GM18511 (cell line): ENCODE measurements around the gene POLN.
"Not testable (repeated sequence)": the region's sequence is repeated elsewhere in the genome, so short reads cannot be mapped to it uniquely, and the experiment has no call there.

ENCODE experiments used
- ATAC-seq: cut with Tn5 transposase; IDR thresholded peaks from one replicate; pipeline ENCODE4 v1.9.1; 2021; ENCODE audit warnings: mild to moderate bottlenecking, moderate library complexity; ENCODE audit not compliant: unreplicated experiment

The POLN gene

DNA sequence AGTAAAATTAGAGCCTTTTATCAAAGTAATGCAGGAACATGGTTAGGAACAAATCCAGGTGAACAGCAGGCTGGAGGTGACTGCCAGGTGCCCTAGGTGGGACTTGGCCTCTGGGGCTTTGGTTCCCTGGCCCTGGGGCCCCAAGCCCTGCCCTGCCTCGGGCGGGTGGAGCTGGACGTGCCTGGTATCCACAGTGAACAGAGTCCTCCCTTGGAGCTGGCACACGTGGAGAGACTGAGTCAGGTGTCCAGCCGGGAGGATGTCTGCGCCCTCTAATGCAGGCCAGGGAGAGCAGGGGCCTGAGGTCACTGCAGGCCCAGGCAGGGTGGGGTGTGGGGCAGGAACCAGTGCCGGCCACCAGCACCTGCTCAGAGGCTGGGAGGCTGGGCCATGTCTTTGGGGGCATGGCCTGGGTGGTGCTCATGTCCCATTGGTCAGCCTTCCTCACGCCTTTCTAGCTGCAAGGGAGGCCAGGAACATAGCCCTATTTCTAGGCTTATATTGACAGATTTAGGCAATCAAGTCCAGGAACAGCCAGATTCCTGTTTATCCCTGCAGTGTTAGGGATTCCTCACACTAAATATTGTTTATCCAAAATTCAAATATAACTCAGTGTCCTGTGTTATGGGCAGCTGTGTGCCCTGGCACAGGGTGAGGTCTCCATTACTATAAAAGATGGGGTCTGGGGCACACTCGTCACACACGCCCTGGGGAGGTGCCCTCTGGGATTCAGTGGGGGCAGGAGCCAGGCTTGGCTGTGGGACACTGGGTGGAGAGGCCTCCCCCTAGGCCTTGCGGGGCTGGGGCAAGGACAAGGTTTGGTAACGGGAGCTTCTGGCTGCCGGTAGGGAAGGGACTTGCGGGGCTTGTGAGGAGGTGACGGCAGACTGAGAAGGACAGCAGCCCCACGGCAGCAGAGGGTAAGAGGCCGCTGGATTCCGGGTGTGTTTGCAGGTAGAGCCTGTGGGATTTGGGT is 197.1 kb downstream of the POLN start:
- ATAC-seq, result no peak

DNA sequence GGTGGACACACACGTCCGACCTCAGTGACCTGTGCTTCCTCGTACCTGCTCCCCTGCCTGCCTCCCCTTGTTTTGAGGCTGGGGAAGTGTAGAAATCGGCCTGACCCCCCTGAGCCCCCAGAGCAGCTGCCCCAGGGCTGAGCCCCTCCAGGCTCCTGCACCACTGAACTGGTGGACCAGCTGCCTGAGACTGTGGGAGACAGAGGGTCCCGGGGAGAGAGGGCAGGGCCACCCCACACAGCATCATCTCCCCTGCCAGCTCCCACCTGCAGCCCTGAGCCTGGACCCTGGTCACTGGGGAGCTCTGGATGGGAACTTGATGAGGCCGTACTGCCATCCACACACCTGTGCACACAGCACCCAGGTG is 197.8 kb downstream of the POLN start:
- ATAC-seq, result no peak

DNA sequence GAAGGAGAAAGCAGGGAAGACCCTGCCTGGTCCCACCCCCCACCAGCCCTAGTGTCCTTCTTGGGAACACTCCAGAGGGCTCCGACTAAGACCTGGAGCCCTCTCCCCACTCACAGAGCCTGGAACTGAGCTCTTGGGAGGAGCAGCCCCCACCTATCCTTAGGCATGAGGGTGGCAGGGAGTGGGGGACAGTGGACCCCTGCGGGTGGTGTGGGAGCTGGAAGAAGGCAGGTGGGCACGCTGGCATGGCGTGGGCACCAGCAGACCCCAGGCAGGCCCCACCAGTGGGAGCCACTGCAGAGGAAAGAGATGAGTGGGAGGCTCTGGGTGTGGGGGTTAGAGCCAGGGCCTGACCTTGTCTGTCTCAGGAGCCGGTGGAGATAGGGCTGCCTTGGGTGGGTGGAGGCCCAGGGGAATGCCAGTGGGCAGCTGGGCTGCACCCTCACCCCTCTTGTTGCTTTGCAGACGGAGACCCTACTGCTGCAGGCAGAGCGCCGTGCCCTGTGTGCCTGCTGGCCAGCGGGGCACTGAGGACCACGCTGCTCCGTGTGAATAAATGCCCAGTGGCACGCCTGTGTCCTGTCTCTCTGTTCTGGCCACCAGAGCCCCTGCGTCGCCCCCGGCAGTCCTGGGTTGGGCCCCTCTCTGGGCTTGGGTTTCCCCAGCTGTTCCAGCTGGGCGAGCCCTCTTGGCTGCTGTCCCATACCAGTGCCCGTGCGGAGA is 198.4 kb downstream of the POLN start:
- ATAC-seq, result no peak

DNA sequence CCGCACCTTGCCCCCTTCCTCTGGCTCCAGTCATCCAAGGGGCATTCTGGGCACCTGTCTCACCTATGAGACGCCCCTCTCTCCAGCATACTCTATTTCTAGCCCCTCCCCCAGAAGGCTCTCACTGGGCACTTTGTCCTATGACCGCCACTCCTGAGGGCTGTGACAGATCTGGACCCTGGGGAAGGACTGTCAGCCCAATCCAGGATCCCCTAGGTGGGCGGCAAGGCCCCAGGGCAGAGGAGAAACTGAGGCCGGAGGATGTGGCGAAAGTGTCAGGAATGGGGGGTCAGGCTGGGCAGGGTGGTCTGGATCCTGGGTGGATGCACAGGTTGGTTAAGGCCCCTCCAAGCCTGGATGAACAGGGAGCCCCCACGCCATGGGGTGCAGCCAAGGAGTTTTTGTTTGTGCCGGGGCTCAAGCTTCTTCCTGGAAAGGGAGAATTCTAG is 198.9 kb downstream of the POLN start:
- ATAC-seq, result no peak

DNA sequence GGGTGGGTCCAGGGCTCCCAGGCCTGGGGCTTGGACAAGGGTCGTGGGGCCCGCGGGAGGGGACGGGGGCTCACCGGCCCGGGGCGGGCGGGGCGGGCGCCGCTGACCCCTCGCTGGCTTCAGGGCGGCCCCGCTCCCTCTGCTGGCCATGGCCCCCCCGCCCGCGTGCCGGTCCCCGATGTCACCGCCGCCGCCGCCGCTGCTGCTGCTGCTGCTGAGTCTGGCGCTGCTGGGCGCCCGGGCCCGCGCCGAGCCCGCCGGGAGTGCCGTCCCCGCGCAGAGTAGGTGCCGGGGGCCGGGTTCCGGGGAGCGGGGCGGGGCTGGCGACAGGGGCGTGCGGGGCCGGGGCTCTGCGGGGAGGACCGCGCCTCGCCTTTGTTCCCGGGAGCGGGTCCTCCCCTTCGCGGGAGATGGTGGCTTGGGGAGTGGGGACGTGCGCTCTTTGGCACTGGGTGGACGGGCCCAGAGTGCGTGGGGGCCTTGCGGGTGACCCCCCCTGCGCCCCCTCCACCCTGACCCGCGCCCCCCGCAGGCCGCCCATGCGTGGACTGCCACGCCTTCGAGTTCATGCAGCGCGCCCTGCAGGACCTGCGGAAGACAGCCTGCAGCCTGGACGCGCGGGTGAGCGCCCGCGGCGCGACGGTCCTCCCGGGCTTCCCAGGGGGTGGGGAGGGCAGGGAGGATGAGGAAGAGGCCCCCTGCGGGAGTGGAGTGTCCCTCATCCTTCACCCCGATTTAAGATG is 199.5 kb downstream of the POLN start:
- ATAC-seq, result peak; percentile 46

DNA sequence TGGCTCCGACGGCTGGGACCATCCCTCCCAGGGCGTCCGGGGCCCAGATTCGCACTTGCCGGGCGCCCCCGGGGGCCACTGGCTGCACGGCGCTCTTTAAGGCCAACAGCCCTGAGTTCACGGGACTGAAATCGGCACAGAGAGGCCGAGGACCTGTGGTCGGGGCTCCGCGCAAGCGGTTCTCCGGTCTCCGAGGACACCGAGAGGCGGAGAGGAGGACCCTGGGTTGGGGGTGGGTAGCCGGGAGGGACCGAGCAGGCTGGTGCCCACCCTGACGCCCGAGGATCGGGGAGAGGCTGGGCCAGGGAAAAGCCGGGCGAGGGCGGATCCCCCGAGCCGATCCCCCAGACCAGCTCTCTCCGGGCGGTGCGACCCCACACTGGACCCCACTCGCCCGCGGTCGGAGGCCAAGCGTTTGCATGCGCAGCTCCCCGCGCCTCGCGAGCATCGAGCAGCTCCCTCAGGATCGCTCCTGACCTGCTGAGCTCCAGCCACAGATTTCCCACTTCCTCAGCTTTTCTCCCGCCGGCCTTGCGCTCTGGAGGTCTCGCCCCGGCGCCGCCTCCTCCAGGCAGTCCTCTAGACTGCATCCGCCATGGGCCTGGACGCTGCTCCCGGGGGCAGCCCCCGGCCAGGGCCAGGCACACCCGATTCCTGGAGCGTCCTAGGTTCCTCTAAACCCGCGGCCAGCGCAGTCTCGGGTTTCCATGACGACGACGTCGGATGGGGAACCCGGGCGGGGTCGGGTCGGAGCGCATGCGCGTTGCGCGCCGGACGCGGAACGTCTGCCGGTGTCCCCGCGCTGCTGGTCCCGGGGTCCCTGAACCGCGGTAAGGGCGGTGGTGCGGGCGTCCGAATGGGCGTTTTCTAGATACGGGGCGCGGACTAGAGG is 200.4 kb downstream of the POLN start:
- peak; percentile 71 for ATAC-seq

DNA sequence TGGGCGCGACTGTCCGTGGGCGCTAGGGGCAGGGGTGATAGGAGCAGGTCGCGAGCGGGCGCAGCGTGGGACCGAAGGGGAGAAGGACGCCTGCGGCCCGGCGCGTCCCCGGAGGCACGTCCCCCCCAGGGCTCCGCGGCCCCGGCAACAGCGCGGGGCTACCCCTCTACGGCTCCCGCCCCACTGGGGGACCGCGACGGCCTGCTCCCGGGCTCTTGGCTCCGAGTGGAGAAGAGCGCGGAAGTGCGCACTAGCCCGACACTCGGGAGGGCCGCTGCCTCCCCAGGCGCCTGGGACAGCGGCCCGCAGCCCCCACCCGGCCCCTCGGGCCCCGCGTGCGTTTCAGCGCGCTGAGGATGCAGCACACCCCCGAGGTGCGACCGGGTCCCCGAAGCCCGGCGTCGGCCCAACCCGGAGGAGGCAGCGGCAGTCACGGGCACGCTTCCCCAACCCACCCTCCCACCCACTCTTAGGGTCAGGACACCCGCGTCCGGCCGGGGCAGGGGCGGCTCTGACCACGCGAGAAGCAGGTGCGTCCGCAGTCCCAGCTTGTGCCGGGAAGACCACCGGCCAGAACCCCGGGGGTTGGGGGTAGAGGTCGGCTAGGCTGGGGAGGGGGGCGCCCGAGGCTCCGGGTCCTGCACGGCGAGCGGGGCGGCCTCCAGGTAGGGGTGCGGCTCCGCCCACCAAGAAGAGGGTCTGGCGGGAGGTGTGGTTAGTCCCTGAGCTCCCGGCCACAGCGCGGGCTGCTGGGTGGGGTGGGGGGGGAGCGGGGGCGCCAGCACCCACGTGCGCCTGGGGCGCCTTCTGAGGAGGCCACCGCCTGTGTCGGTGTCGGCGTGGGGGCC is 201.3 kb downstream of the POLN start:
- no peak for ATAC-seq

DNA sequence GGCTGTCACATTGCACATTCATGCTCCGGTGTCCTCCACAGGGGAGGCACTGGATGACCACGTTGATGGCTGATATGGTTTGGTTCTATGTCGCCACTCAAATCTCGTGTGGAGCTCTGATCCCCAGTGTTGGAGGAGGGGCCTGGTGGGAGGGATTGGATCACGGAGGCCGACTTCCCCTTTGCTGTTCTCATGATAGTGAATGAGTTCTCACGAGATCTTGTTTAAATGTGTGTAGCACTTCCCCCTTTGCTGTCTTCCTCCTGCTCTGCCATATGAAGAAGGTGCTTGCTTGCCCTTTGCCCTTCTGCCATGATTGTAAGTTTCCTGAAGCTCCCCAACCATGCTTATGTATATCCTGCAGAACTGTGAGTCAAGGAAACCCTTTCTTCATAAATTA is 205.1 kb downstream of the POLN start:
- no peak for ATAC-seq

DNA sequence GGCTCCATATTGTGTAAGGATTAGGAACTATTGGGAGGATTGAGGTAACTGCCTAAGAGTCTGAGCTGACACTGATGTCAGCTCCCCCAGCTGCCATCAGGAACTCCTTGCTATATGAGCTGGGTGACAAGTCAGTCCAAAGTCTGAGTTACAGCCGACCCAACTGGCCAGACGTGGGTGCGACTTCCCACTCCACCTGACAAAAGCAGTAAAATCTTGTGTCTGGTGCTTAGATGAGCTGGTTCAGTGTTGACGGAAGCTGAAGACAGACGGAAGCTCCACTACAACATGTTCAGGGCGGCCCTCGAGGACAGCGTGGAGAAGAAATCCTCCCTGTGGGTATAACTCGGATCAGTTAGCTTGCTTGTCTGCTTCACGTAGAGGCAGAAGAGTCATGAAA is 205.6 kb downstream of the POLN start:
- no peak for ATAC-seq

DNA sequence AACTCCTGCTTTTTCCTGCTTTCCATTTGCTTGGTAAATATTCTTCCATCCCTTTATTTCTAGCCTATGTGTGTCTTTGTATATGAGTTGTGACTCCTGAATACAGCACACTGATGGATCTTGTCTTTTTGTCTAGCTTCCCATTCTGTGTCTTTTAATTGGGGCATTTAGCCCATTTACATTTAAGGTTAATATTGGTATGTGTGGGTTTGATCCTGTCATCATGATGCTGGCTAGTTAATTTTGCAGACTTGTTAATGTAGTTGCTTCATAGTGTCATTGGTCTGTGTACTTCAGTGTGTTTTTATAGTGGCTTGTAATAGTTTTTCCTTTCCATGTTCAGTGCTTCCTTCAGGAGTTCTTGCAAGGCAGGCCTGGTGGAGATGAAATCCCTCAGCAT is 210.8 kb downstream of the POLN start:
- not testable (repeated sequence) for ATAC-seq

DNA sequence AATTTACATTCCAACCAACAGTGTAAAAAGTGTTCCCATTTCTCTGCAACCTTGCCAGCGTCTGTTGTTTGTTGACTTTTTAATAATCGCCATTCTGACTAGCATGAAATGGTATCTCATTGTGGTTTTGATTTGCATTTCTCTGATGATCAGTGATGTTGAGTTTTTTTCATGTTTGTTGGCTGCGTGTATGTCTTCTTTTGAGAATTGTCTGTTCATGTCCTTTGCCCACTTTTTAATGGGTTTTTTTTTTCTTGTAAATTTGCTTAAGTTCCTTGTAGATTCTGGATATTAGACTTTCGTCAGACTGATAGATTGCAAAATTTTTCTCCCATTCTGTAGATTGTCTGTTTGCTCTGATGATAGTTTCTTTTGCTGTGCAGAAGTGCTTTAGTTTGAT is 214.8 kb downstream of the POLN start:
- not testable (repeated sequence) for ATAC-seq

DNA sequence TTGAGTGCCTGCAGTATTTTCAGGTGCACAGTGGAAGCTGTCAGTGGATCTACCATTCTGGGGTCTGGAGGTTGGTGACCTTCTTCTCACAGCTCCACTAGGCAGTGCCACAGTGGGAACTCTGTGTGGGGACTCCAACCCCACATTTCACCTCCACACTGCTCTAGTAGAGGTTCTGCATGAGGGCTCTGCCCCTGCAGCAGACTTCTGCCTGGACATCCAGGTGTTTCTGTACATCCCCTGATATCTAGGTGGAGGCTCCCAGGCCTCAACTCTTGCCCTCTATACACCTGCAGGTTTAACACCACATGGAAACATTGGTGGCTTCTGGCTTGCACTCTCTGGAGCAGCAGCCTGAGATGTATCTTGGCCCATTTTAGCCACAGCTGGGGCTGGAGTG is 216.1 kb downstream of the POLN start:
- ATAC-seq, result no peak

DNA sequence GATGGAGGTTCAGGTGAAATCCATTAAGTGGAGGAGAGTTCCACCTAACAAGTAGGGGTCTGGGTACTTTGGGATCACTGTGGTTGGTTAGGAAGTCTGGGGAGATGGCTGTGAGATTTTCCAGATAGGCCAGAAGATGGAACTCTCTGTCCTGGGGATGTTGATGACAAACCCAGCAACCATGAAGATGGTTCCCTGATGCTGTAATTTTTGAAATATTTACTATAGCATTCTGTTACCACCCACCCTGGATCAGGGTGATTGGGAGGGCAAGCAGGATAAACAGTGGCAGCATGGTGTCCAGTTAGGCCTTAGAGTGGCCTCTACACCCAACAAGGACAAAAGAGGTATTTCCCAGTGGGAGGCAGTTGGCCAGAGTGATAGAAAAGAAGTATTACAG is 217.2 kb downstream of the POLN start:
- ATAC-seq, result no peak
